Hair follicle dermal papilla cell (primary cell): ENCODE results near the gene ZFYVE26. TPM values are rescaled to one million over a fixed set of nuclear protein-coding genes. Genes with fewer than 3 reads are reported as not detected.

Source experiments
- small RNA-seq: library from RNA; depleted of rRNA; stranded (forward); fragments of <200 nt; gene quantifications from one replicate; pipeline ENCODE3, GENCODE V24; 2012
- total RNA-seq: library from RNA; depleted of rRNA; stranded (reverse); fragments of >200 nt; gene quantifications from 2 replicates; pipeline ENCODE4 v1.2.3, GENCODE V29; 2012

Gene ZFYVE26
- 31.8 and 41.5 TPM in 2 replicates for total RNA-seq

GRCh38 chr14:67816326-67817002 lies at the start of gene ZFYVE26:
Gene ZFYVE26 (minus strand): TSS chr14:67816590. CDS start chr14:67815963, 627 bp downstream.

GRCh38 chr14:67819563-67820421 lies 3.4 kb upstream of the ZFYVE26 start, which contains the start of gene RAD51B:
Gene RAD51B (plus strand): TSS chr14:67819779.

GRCh38 chr14:67701492-67701891 lies 114.9 kb downstream of the ZFYVE26 start, which contains the start of gene RDH12:
Gene RDH12 (plus strand): TSS chr14:67701886. CDS start chr14:67722643, 20,757 bp downstream.

Small RNA genes within 50 kb of the gene (small RNA-seq; reads per million reads assigned to genes)
- not detected for gene AL049779.3
- not detected for gene RN7SL369P

Other genes starting within 250 kb of the ZFYVE26 start
- gene PIGH, start 216.3 kb downstream of the ZFYVE26 start, total RNA-seq: 14.8 TPM in 2 replicates
- 5.3 and 5.7 TPM in 2 replicates for gene ARG2, start 196.7 kb downstream of the ZFYVE26 start, total RNA-seq
- gene VTI1B, start 142.0 kb downstream of the ZFYVE26 start, total RNA-seq: 49.2 and 52.5 TPM in 2 replicates
- gene RDH11, start 120.8 kb downstream of the ZFYVE26 start, total RNA-seq: 91.7 and 103 TPM in 2 replicates
- gene RDH12, start 114.7 kb downstream of the ZFYVE26 start, total RNA-seq: not detected in 2 replicates
- gene RAD51B, start 3.2 kb upstream of the ZFYVE26 start, total RNA-seq: 14.1 and 23.4 TPM in 2 replicates